Mucosa of rectum (tissue), 2 donors: ENCODE results near the gene VOPP1.

Source experiments
- H3K27ac ChIP-seq, 2 donors: one replicate each; pipeline ENCODE4 v1.7.0; 2013; ENCODE audit warnings: inconsistent platforms in 2 of 2, low read depth in 2 of 2, low read length in 2 of 2
- H3K27me3 ChIP-seq, 2 donors: one replicate each; pipeline ENCODE4 v1.7.0; 2013; ENCODE audit warnings: low read length in 2 of 2; ENCODE audit not compliant: control insufficient read depth in 2 of 2, insufficient read depth in 2 of 2
- H3K36me3 ChIP-seq, 2 donors: one replicate each; pipeline ENCODE4 v1.7.0; 2013; ENCODE audit warnings: low read length in 2 of 2; ENCODE audit not compliant: control insufficient read depth in 2 of 2, insufficient read depth in 2 of 2
- H3K4me1 ChIP-seq, 2 donors: one replicate each; pipeline ENCODE4 v1.7.0; 2013; ENCODE audit warnings: low read length in 2 of 2, mild to moderate bottlenecking in 1 of 2; ENCODE audit not compliant: control insufficient read depth in 2 of 2, insufficient read depth in 2 of 2
- H3K4me3 ChIP-seq, 2 donors: one replicate each; pipeline ENCODE4 v1.7.0; 2013; ENCODE audit warnings: low read length in 2 of 2
- H3K9ac ChIP-seq, 2 donors: one replicate each; pipeline ENCODE4 v1.7.0; 2013; ENCODE audit warnings: low read length in 2 of 2, low read depth in 1 of 2, mild to moderate bottlenecking in 1 of 2
- H3K9me3 ChIP-seq, 2 donors: one replicate each; pipeline ENCODE4 v1.7.0; 2013; ENCODE audit warnings: low read length in 2 of 2; ENCODE audit not compliant: control insufficient read depth in 2 of 2
- donor health status: healthy.
- donor health status: Normal muscosa, but diverticular disease.

VOPP1 gene

GRCh38 chr7:55593515-55594318 is 21.4 kb upstream of the VOPP1 start:
- no peaks in the 10 kb centered on the region for H3K27me3 ChIP-seq
- H3K27ac ChIP-seq, result no peak overlapping the region
- peaks cover 0 to 3% of the 10 kb centered on the region in 2 donors for H3K4me1 ChIP-seq
- no peak overlapping the region for H3K4me3 ChIP-seq
- H3K9me3 ChIP-seq, result no peaks in the 10 kb centered on the region
- no peaks in the 10 kb centered on the region for H3K36me3 ChIP-seq
- H3K9ac ChIP-seq, result no peak overlapping the region

GRCh38 chr7:55593172-55593514 is 20.8 kb upstream of the VOPP1 start:
- Histone ChIP-seq H3K27me3 (no peaks in the 10 kb centered on the region), H3K4me1 (peaks cover 0 to 3% of the 10 kb centered on the region in 2 donors), H3K36me3 (no peaks in the 10 kb centered on the region), H3K9ac (no peak overlapping the region), H3K27ac (no peak overlapping the region), H3K4me3 (no peak overlapping the region), H3K9me3 (no peaks in the 10 kb centered on the region)

GRCh38 chr7:55592492-55592891 is 20.2 kb upstream of the VOPP1 start:
- Histone ChIP-seq H3K36me3 (no peaks in the 10 kb centered on the region), H3K4me1 (peaks cover 0 to 3% of the 10 kb centered on the region in 2 donors), H3K9ac (no peak overlapping the region), H3K27me3 (no peaks in the 10 kb centered on the region), H3K27ac (no peak overlapping the region), H3K9me3 (no peaks in the 10 kb centered on the region), H3K4me3 (no peak overlapping the region)

GRCh38 chr7:55591282-55591931 is 19.1 kb upstream of the VOPP1 start:
- no peak overlapping the region for H3K27ac ChIP-seq
- H3K9ac ChIP-seq, result no peak overlapping the region
- no peaks in the 10 kb centered on the region for H3K27me3 ChIP-seq
- no peak overlapping the region for H3K4me3 ChIP-seq
- peaks cover 0 to 3% of the 10 kb centered on the region in 2 donors for H3K4me1 ChIP-seq
- H3K9me3 ChIP-seq, result no peaks in the 10 kb centered on the region
- no peaks in the 10 kb centered on the region for H3K36me3 ChIP-seq

DNA sequence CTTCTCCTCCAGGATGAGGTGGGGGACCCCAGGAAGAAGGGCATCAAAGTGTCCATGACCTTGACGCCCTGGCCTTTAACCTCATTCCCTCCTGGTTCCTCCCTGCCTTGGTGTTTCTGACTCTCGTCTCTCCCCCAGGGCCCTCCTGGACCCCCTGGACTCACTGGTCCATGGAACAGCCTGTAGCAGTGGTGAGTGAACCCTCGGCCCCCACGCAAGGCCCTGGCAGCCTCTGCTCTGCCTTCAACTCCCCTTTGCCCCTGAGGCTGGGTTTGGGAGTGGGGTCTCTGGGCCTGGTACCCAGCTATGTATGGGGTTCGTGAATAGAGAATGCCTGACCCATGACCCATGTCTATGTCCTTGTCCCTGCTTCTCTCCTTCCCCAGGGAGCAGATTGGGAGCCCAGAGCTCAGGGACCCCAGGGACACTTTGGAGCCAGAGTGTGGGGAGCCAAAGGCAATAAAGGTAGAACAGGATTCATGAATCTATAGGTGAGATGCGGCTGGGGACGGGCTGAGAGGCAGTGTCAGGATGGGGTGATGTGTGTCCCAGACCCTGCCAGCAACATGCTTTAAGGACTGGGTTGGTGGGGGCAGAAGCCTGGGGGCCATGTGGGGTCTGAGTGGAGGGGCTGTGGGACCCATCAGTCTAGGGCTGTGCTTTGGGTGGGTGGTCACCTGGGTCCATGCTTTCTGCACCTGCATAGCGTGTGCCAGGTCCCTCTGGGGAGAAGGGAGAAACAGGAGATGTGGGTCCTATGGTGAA is 18.4 kb upstream of the VOPP1 start:
- Histone ChIP-seq H3K4me3 (no peak overlapping the region), H3K36me3 (no peaks in the 10 kb centered on the region), H3K9me3 (no peaks in the 10 kb centered on the region), H3K9ac (no peak overlapping the region), H3K27ac (no peak overlapping the region), H3K4me1 (peaks cover 0 to 3% of the 10 kb centered on the region in 2 donors), H3K27me3 (no peaks in the 10 kb centered on the region)

- no peak overlapping the region for H3K27ac ChIP-seq
- H3K4me1 ChIP-seq, result peaks cover 0 to 3% of the 10 kb centered on the region in 2 donors
- H3K4me3 ChIP-seq, result no peak overlapping the region
- H3K9ac ChIP-seq, result no peak overlapping the region
- H3K36me3 ChIP-seq, result no peaks in the 10 kb centered on the region
- no peaks in the 10 kb centered on the region for H3K9me3 ChIP-seq
- H3K27me3 ChIP-seq, result no peaks in the 10 kb centered on the region
These were observed 17.6 kb upstream of the VOPP1 start for GRCh38 chr7:55589905-55590304.

DNA sequence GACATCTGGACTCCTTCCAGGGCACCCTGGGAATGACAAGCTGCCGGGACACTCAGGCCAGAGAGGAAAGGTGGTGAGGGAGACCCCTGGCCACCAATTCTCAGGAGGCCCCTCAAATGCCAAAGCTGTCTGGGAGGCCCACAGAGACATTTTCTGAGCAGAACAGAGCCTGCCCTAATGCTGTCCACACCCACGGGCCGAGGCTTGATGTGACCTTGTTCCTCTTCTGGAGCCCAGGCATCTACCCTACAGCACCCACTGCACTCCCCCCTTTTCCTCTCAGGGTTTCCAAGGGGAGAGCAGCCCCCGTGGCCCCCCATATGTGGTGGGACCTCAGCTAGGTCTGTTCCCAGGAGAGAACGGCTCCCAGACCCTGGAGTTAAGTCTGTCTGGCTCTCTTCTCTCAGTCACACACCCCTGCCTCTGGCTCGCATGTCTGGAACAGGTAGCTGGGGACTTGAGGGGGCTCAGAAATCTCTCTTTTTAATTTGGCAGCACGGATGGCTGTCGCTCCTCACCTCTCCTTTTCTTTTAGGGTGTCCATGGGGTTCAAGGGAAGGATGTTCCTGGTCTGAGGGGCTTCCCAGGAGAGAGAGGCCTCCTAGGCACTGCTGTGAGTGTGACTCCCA is 16.8 kb upstream of the VOPP1 start:
- Histone ChIP-seq H3K27ac (no peak overlapping the region), H3K4me1 (peaks cover 0 to 3% of the 10 kb centered on the region in 2 donors), H3K36me3 (no peaks in the 10 kb centered on the region), H3K27me3 (no peaks in the 10 kb centered on the region), H3K9ac (no peak overlapping the region), H3K9me3 (no peaks in the 10 kb centered on the region), H3K4me3 (no peak overlapping the region)

- Histone ChIP-seq H3K27ac (no peak overlapping the region), H3K27me3 (no peaks in the 10 kb centered on the region), H3K4me3 (no peak overlapping the region), H3K36me3 (no peaks in the 10 kb centered on the region), H3K4me1 (peaks cover 0 to 1% of the 10 kb centered on the region in 2 donors), H3K9ac (no peak overlapping the region), H3K9me3 (no peaks in the 10 kb centered on the region)
These were observed 16.0 kb upstream of the VOPP1 start for GRCh38 chr7:55588379-55588699.

DNA sequence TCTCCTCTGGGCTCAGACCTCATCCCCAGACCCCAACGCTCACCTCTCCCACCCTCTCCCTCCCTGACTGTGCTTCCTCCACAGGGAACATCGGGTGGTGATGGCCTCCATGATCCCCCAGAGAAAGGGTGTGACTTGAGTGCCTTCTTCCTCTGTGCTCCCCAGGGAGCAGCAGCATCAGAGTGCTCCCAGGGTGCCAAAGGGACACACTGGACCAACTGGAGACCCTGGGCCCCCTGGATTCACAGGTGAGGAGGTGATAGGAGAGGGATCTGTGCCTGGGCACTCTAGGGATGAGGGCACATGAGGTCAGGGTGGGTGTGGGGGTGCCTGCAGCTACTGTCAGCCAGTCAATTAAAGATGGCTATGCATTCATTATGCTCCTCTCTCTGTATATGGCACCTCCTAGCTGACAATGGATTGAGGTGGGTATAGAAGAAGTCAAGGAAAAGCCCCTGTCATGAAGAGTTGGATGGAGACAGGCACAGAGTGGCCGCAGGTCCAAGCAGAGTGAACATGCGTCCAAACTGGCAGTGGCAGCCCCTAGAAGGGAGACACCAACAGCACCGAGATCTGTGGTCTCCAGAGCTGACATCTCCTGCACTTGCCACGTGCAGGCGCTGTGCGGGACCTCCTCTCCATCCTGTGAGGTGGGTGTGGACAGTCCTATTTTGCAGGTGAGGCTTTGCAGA is 15.5 kb upstream of the VOPP1 start:
- H3K36me3 ChIP-seq, result no peaks in the 10 kb centered on the region
- H3K9me3 ChIP-seq, result no peaks in the 10 kb centered on the region
- H3K4me1 ChIP-seq, result no peaks in the 10 kb centered on the region
- no peaks in the 10 kb centered on the region for H3K27me3 ChIP-seq
- H3K9ac ChIP-seq, result no peak overlapping the region
- no peak overlapping the region for H3K4me3 ChIP-seq
- no peak overlapping the region for H3K27ac ChIP-seq
